ENCODE results near the gene COMMD9.

The COMMD9 gene

DNA sequence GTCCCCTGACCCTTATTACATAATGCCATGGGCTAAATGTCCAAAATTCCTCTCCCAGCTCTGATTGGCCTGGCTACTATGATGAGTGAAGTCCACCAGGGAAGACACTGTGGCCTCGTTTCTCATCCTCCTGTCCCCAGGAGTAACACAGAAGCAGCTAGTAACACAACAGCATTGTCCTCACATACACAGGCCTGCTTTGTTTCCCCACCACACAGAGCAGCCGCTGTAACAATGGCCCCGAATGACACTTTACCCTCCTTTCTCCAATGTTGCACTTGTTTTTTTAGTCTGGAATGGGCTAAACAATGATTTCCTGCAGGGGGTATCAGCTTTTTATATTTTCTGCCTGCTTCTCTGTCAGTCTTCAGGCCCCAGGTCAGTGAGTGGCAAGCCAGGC is 6.7 kb upstream of the COMMD9 start, which contains the start of gene PRR5L:
Gene PRR5L, plus strand, starts transcription at position 363 of the 400 bp plus-strand sequence. CDS start 104,834 bp downstream, outside the sequence.
- no peak for DNase-seq

DNA sequence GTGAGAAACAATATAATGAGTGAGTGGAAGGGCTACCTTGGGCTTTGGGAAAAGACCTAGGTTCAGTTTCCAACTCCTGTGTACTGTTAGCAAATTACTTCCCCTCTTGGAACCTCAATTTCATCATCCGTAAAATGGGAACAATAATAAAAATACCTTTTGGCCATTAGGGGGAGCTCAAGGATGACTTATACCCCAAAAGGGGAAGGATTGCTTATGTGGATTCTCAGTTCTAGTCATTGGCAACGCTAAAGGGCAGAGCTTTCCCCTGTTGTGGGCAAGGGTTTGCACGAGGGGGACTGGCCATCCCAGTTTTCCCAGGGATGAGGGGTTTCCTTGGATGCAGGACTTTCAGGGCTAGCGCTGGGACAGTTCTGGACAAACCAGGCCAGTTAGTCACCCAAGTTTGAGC is 3.1 kb upstream of the COMMD9 start:
- DNase-seq, result peak; percentile 69

- DNase-seq, result peak; percentile 42
Observed at GRCh38 chr11:36288442-36289225, 590 bp downstream of the COMMD9 start.

DNA sequence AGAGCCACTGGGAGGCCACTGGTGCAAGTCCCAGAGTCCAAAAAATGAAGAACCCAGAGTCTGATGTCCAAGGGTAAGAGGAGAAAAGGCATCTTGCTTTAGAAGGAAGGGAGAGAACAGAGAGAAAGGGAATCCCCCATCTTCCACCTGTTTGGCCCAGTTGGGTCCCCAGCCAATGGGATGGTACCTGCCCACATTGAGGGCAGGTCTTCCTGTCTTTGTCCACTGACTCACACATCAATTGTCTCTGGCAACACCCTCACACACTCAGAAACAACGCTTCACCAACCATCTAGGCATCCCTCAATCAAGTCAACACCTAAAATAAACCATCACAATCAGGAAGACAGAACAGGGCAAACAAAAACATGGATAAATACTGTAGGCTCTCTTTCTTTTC is 6.3 kb downstream of the COMMD9 start:
- DNase-seq, result no peak

- DNase-seq, result no peak
Observed at GRCh38 chr11:36281850-36282249, 7.4 kb downstream of the COMMD9 start.

- DNase-seq, result no peak
Observed at GRCh38 chr11:36280531-36280930, 8.7 kb downstream of the COMMD9 start.

DNA sequence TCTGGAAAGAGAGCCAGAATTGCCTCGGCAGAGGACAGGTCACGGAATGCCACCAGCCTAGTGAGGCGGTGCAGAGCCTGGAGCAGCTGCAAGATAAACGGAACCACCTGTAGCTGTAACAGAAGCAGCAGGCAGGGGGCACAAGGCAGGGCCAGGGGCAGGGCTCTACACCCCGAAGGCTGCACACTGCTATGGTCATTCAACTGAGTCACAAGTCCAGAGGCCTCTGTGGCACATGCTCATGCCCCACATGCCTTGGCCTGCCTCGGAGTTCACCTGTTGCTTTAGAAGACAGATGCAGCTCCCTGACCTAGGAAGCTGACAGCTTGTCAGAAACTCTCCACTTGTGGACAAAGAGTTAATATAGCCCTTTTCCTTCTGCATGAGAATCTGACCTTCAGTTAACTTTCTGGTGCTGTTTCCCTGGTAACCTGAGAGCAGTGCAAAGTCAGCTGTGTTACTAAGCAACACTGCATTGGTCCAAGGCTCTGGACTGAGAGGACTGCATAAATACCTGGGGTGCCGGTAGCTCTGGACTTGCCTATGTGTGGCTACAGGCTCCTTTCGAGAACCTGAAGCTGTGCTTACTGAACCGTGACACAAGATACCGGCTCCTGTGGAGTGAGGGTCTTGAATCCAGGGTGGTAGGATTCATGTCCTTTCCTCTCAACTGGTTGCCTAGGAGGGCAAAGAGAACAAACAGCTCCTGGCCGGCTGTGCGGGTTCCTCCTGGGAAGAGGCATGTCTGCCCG is 10.5 kb downstream of the COMMD9 start:
- no peak for DNase-seq

DNA sequence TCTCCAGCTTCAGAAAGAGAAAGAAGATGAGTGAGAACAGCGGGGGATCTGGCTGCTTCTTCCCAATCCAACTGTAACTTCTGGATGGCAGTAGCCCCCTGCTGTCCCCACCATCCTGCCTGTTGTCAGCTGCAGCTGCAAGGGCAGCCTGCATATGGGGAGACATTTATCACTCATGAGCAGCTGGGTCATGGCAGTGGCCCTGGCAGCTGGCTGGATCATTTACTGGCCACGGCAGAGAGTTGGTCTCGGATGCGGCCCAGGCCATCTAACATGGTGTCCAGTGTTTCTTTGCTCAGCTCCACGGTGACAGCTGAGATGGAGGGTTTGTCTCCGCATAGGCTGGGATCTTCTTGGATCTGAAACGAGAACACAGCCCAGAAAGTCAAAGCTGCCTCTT is 14.8 kb downstream of the COMMD9 start:
- no peak for DNase-seq

GRCh38 chr11:36273110-36273509 is 16.1 kb downstream of the COMMD9 start:
- no peak for DNase-seq

GRCh38 chr11:36271794-36272407 is 17.3 kb downstream of the COMMD9 start:
- DNase-seq, result no peak

DNA sequence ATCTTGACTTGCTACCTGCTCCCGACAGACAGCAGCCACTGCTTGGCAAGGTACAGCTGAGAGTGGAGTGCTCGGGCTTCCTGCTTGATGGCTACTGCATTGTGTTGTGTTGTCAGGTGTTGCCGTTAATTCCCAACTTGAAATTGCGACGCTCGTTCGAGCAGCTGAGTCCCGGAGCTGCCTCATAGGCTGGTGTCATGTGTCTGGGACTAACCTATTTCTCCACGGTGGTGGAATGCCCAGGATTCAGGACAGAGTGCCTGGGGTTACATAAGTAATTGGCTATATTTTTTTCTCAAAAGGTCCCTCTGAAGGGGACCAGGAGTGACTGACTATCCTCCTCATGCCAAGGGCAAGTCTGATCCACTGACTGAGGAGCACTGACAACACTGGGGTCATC is 18.5 kb downstream of the COMMD9 start:
- no peak for DNase-seq

GRCh38 chr11:36268337-36268985 is 20.8 kb downstream of the COMMD9 start:
- no peak for DNase-seq

DNA sequence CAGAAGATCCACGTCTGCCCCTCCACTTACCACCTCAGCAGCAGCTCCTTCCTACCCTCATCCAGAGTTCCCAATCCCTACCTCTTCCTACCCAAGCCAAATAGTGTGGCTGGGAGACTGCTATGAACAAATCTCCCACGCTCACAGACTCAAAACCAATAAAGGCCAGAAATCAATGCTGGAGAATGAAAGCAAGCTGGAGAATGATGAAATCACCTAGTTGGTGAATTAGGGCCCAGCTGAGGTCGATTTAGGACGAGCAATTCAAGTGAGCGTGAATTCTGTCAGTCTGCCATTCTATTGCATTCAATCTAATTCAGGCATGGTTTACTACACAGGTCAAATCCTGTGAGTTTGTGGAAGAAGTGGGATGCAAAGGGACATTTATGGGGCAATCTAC is 22.5 kb downstream of the COMMD9 start:
- no peak for DNase-seq

GRCh38 chr11:36265793-36266628 is 23.2 kb downstream of the COMMD9 start:
- DNase-seq, result no peak

DNA sequence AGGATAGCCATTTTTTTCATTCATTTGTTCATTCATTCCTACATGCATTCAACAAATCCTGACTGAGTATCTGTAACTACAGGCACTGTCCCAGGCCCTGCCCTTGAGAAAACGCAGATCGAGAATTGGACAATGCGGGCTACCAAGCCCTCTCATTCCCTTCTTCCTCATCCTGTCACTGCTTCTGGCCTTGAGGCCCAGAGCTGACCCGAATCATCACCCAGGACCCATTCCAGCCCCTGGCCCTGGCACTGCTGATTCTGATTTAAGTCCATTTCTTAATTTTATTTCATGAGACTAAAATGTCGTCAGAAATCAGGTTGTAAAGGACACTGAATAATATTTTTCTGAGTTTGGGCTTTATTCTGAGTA is 24.3 kb downstream of the COMMD9 start:
- DNase-seq, result no peak

DNA sequence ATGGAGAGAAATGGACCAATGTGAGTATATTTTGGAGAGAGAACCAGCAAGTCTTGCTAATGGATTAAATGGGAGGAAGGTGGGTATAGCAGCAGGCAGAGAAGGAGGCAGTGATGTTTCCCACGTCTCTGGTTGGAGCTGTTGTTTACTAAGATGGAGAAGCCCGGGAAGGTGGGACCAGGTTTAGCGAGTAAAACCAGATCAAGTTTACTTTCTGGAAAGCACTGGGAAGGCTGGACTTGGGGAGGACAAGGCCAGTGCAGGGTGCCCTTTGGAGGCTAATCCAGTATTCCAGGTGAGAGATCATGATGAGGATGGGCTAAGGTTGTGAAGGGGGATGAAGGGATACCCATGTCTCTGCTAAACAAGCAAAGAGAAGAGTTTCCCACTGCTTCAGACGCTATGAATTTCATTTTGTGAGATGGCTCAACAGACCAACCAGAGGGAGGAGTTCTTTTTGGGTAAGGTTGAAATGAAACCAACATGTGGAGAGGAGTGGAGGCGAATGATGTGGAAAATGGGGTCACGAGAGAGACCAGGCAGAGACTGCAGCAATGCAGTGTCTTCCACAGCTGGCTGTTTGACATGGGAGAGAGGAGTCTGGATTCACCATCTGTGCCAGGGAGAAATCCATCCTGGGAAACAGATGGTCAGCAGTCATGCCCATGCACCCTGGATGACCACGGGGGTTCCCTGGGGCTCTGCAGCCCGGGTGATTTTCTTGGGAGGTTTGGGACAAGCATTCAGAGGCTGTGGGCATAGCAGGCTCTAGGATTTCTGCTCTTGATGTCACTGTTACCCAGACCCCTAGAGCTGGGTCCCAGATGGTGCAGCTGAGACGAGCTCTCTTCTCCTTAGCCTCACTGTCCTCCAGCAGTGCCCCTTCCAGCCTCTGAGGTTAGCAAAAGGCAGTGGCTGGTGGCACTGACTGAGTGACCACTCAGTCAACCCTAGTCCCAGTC is 24.9 kb downstream of the COMMD9 start:
- DNase-seq, result no peak

GRCh38 chr11:36261094-36261493 is 28.1 kb downstream of the COMMD9 start:
- no peak for DNase-seq

GRCh38 chr11:36258730-36259360 is 30.4 kb downstream of the COMMD9 start:
- peak; percentile 43 for DNase-seq

GRCh38 chr11:36257351-36257750 is 31.9 kb downstream of the COMMD9 start:
- no peak for DNase-seq

- no peak for DNase-seq
Observed at GRCh38 chr11:36254713-36255112, 34.5 kb downstream of the COMMD9 start.

- no peak for DNase-seq
Observed at GRCh38 chr11:36253238-36253637, 36.0 kb downstream of the COMMD9 start.
